Stimulated activated CD4-positive, alpha-beta T cell treated with anti-CD3 and anti-CD28 coated beads, Interleukin-12 subunit alpha, Interleukin-12 subunit beta, amount 100 ng/mL, for 4 hours (primary cell): ENCODE results near the gene NIPAL1.
"Not testable (repeated sequence)": the region's sequence is repeated elsewhere in the genome, so short reads cannot be mapped to it uniquely, and the experiment has no call there.

Experiments
- DNase-seq: peaks from one replicate; pipeline ENCODE4 v3.0.0-alpha.2; 2020

The NIPAL1 gene

GRCh38 chr4:48016141-48017107 is at the start of gene NIPAL1, which contains the start of gene CNGA1:
Gene NIPAL1 (plus strand): TSS chr4:48016772. CDS start chr4:48016840, 68 bp downstream.
Gene CNGA1 (minus strand): TSS chr4:48016681. CDS start chr4:47952689, 63,992 bp downstream.
- peak; percentile 75 for DNase-seq

GRCh38 chr4:47968847-47969246 is 47.7 kb upstream of the NIPAL1 start:
- DNase-seq, result no peak

- no peak for DNase-seq
These were observed 44.4 kb upstream of the NIPAL1 start for GRCh38 chr4:47972181-47972580.

GRCh38 chr4:47972721-47973120 is 43.9 kb upstream of the NIPAL1 start:
- DNase-seq, result no peak

- no peak for DNase-seq
These were observed 42.0 kb upstream of the NIPAL1 start for GRCh38 chr4:47974566-47974965.

GRCh38 chr4:47990145-47990544 is 26.4 kb upstream of the NIPAL1 start:
- DNase-seq, result no peak

- not testable (repeated sequence) for DNase-seq
These were observed 24.1 kb upstream of the NIPAL1 start for GRCh38 chr4:47992475-47992874.

GRCh38 chr4:47996021-47996420 is 20.6 kb upstream of the NIPAL1 start:
- DNase-seq, result no peak

- no peak for DNase-seq
These were observed 14.3 kb upstream of the NIPAL1 start for GRCh38 chr4:48002267-48002666.

GRCh38 chr4:48003568-48003967 is 13.0 kb upstream of the NIPAL1 start:
- DNase-seq, result peak; percentile 30

- no peak for DNase-seq
These were observed 10.8 kb upstream of the NIPAL1 start for GRCh38 chr4:48005781-48006180.

GRCh38 chr4:48008021-48008596 is 8.5 kb upstream of the NIPAL1 start:
- DNase-seq, result no peak

GRCh38 chr4:48010906-48011305 is 5.7 kb upstream of the NIPAL1 start:
- DNase-seq, result not testable (repeated sequence)

- no peak for DNase-seq
These were observed 4.8 kb upstream of the NIPAL1 start for GRCh38 chr4:48011722-48012121.

GRCh38 chr4:48012824-48013223 is 3.7 kb upstream of the NIPAL1 start:
- no peak for DNase-seq

GRCh38 chr4:48015216-48015615 is 1.4 kb upstream of the NIPAL1 start:
- DNase-seq, result no peak

- no peak for DNase-seq
These were observed 894 bp upstream of the NIPAL1 start for GRCh38 chr4:48015678-48016077.

- DNase-seq, result peak; percentile 53
These were observed 568 bp downstream of the NIPAL1 start for GRCh38 chr4:48017108-48017571.

GRCh38 chr4:48018112-48018511 is 1.5 kb downstream of the NIPAL1 start:
- DNase-seq, result no peak

- DNase-seq, result no peak
These were observed 4.5 kb downstream of the NIPAL1 start for GRCh38 chr4:48021100-48021499.

GRCh38 chr4:48022192-48022799 is 5.7 kb downstream of the NIPAL1 start:
- DNase-seq, result no peak

GRCh38 chr4:48024522-48024921 is 8.0 kb downstream of the NIPAL1 start:
- DNase-seq, result no peak

- no peak for DNase-seq
These were observed 8.4 kb downstream of the NIPAL1 start for GRCh38 chr4:48025005-48025404.

- DNase-seq, result no peak
These were observed 11.1 kb downstream of the NIPAL1 start for GRCh38 chr4:48027653-48028052.
